Measurements from ENCODE around the gene RAB43.
"Not testable (repeated sequence)": the region's sequence is repeated elsewhere in the genome, so short reads cannot be mapped to it uniquely, and the experiment has no call there.

Gene RAB43

DNA sequence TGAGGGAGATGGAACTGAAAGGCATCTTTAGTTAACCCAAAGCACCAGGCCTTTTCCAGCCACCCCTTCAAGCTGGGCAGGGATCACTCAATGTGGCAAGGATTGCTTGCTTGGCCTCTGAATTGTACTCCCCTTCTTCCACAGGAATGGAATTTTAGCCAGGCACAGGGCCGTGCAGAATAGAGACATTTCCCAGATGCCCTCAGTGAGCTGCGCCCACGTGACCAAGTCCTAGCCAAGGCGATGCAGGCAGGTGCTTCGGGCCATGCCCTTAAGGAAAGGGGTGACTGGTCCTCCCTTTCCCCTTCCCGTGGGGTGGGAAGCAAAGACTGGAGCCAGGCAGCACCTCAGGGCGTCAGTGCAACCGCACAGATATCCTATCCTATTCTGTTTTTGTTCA, 43.1 kb downstream of the RAB43 start:
- no peaks in the 10 kb centered on the region for H3K27me3 ChIP-seq (replicated peaks; ENCODE audit: control insufficient read depth, insufficient read depth, low read length)
- no peaks in the 10 kb centered on the region for H3K36me3 ChIP-seq (ENCODE audit: control insufficient read depth, insufficient read depth, low read length)
- DNase-seq (ENCODE audit: extremely low read depth, insufficient read length), result no peak
- H3K4me3 ChIP-seq (replicated peaks; ENCODE audit: low read depth, low read length), result no peak overlapping the region
- TF ChIP-seq, protein P1, sequence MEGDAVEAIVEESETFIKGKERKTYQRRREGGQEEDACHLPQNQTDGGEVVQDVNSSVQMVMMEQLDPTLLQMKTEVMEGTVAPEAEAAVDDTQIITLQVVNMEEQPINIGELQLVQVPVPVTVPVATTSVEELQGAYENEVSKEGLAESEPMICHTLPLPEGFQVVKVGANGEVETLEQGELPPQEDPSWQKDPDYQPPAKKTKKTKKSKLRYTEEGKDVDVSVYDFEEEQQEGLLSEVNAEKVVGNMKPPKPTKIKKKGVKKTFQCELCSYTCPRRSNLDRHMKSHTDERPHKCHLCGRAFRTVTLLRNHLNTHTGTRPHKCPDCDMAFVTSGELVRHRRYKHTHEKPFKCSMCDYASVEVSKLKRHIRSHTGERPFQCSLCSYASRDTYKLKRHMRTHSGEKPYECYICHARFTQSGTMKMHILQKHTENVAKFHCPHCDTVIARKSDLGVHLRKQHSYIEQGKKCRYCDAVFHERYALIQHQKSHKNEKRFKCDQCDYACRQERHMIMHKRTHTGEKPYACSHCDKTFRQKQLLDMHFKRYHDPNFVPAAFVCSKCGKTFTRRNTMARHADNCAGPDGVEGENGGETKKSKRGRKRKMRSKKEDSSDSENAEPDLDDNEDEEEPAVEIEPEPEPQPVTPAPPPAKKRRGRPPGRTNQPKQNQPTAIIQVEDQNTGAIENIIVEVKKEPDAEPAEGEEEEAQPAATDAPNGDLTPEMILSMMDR (IDR thresholded peaks at IDR 0.05; ENCODE audit: insufficient read depth, low read length, poor library complexity, severe bottlenecking), result no peak

DNA sequence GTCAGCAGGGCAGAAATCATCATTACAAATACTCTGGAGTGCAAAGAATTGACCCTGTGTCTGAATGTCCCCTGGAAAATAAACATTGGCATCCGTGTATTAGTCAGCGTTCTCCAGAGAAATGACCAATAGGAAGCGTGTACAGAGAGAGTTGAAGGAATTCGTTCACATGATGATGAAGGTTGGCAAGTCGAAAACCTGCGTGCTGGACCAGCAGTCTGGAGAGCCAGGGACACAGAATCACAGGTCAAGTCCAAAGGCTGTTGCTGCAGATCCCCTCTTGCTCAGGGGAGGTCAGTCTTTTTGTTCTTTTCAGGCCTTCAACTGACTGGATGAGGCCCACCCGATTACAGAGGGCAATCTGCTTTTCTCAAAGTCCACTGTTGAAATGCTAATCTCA, 44.4 kb downstream of the RAB43 start:
- no peak for DNase-seq (ENCODE audit: extremely low read depth, insufficient read length)
- H3K4me3 ChIP-seq (replicated peaks; ENCODE audit: low read depth, low read length), result no peak overlapping the region
- TF ChIP-seq, protein P1 (IDR thresholded peaks at IDR 0.05; ENCODE audit: insufficient read depth, low read length, poor library complexity, severe bottlenecking), result no peak
- H3K27me3 ChIP-seq (replicated peaks; ENCODE audit: control insufficient read depth, insufficient read depth, low read length), result no peaks in the 10 kb centered on the region
- no peaks in the 10 kb centered on the region for H3K36me3 ChIP-seq (ENCODE audit: control insufficient read depth, insufficient read depth, low read length)

DNA sequence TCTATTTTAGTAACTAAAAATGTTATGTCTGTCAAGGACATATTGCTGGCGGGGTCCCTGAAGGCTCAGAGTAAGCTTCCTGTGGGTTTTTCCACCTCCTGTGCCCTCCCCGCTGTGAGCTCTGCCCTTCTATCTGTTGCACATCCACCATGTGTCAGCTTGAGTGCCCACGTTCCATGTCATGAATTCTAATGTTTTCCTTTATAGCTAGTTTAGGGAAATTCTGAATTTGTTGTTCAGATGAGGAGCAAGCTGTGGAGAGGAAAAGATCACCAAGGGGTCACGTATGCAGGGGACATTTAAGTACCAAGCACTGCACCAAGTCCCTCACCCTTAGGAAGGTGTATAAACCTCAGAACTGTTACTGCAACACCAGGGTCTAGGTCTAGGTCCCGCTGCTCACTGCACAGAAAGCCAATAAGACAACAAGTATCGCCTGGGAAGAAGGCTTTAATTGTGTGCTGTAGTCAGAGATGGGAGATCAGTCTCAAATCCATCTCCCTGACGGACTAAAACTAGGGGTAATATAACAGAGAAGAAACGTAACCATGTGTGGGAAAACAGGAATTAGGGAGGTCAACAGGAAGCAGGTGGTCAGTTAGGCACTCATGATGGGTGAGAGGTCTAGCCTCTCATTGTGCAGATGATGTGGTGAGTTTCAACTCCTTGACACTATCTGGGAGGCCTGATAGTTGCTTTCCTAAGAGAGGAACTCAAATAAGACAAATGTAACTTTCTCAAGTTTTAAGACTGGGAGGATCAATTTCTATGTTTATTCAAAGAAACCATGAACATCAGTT, 51.3 kb downstream of the RAB43 start:
- H3K36me3 ChIP-seq (ENCODE audit: control insufficient read depth, insufficient read depth, low read length), result no peaks in the 10 kb centered on the region
- H3K27me3 ChIP-seq (replicated peaks; ENCODE audit: control insufficient read depth, insufficient read depth, low read length), result no peaks in the 10 kb centered on the region; the same call in 1 of the 2 replicates
- no peak overlapping the region for H3K4me3 ChIP-seq (replicated peaks; ENCODE audit: low read depth, low read length)
- TF ChIP-seq, protein P1 (IDR thresholded peaks at IDR 0.05; ENCODE audit: insufficient read depth, low read length, poor library complexity, severe bottlenecking), result no peak
- no peak for DNase-seq (ENCODE audit: extremely low read depth, insufficient read length)

DNA sequence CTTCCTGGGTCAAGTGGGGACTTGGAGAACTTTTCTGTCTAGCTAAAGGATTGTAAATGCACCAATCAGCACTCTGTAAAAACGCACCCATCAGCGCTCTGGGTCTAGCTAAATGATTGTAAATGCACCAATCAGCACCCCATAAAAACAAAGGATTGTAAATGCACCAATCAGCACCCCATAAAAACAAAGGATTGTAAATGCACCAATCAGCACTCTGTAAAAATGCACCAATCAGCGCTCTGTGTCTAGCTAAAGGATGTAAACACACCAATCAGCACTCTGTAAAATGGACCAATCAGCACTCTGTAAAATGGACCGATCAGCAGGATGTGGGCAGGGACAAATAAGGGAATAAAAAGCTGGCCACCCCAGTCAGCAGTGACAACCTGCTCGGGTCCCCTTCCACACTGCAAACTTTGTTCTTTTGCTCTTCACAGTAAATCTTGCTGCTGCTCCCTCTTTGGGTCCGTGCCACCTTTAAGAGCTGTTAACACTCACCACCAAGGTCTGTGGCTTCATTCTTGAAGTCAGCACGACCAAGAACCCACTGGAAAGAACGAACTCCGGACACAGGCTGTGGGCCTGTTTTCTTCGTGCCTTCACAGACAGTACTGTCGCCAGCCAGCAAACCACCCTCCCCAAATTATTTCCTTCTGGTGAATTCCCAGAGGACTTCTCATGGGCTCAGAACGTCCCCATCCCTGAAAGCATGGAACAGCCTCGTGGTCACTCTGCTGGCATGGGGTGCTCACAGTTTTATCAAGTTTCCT, 52.1 kb downstream of the RAB43 start:
- H3K27me3 ChIP-seq (replicated peaks; ENCODE audit: control insufficient read depth, insufficient read depth, low read length); DNase-seq (ENCODE audit: extremely low read depth, insufficient read length); H3K4me3 ChIP-seq (replicated peaks; ENCODE audit: low read depth, low read length); H3K36me3 ChIP-seq (ENCODE audit: control insufficient read depth, insufficient read depth, low read length): not testable (repeated sequence)

DNA sequence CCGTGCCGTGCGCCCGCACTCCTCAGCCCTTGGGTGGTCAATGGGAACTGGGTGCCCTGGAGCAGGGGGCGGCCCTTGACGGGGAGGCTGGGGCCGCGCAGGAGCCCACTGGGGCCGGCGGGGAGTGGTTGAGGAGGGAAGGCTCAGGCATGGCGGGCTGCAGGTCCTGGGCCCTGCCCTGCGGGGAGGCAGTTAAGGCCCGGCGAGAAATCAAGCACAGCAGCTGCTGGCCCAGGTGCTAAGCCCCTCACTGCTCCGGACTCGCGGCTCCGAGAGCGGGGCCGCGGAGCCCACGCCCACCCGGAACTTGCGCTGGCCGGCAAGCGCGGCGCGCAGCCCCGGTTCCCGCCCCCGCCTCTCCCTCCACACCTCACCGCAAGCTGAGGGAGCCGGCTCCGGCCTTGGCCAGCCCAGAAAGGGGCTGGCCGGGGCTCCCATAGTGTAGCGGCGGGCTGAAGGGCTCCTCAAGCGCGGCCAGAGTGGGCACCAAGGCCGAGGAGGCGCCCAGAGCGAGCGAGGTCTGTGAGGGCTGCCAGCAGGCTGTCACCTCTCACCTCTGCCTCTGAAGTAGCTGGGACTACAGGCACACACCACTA, 53.2 kb downstream of the RAB43 start:
- H3K27me3 ChIP-seq (replicated peaks; ENCODE audit: control insufficient read depth, insufficient read depth, low read length), result no peaks in the 10 kb centered on the region; the same call in 1 of the 2 replicates
- H3K4me3 ChIP-seq (replicated peaks; ENCODE audit: low read depth, low read length), result no peak overlapping the region
- H3K36me3 ChIP-seq (ENCODE audit: control insufficient read depth, insufficient read depth, low read length), result no peaks in the 10 kb centered on the region
- TF ChIP-seq, protein P1 (IDR thresholded peaks at IDR 0.05; ENCODE audit: insufficient read depth, low read length, poor library complexity, severe bottlenecking), result no peak
- DNase-seq (ENCODE audit: extremely low read depth, insufficient read length), result no peak

DNA sequence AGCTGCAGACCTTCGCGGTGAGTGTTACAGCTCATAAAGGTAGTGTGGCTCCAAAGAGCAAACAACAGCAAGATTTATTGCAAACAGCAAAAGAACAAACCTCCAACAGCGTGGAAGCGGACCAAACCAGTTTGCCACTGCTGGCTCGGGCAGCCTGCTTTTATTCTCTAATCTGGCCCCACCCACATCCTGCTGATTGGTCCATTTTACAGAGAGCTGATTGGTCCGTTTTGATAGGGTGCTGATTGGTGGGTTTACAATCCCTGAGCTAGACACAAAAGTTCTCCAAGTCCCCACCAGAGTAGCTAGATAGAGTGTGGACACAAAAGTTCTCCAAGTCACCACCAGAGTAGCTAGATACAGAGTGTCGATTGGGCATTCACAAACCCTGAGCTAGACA, 53.9 kb downstream of the RAB43 start:
- H3K4me3 ChIP-seq (replicated peaks; ENCODE audit: low read depth, low read length); H3K27me3 ChIP-seq (replicated peaks; ENCODE audit: control insufficient read depth, insufficient read depth, low read length); DNase-seq (ENCODE audit: extremely low read depth, insufficient read length): not testable (repeated sequence)

More for the DNA sequence above, 53.9 kb downstream of the RAB43 start:
- not testable (repeated sequence) for H3K36me3 ChIP-seq (ENCODE audit: control insufficient read depth, insufficient read depth, low read length)

Measured in GM06990 (cell line).